Measurements from ENCODE around the gene TSC22D3.

DNA sequence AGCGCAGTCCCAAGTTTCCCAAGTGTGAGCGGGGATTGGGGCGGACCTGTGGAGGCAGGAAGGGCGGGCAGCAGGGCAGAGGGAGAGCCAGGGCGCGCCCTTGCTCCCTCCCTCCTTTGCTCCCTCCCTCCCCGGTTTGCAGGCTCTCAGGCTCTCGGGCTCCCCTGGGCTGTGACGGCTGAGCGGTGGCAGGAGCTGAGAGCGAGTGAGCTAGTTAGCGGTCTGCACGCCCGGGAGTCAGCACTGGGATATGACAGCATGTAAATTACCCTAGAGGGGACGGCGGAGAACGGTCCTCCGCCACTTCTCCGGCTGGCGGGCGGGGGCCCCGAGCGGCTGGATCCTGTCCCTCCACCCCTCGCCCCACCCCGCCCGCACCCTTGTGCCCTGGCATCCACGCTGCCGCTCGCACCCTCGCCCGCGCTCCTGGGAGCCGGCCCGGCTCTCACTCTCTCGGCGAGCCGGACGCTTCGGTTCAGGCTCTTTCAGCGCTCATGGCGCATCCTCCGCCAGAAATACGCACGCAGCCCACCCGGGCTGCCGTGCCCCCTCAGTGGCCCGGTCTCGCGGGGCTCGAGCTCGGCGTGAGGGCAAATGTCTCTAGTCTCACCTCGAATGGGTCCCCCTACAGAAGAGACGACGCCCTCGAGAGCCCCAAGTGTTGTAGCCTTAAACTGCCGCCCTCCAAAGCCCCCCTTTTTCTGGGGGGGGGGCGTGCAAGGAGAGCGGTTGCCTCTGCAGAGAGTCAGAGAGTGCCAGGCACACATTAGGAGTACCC is at the start of gene TSC22D3:
- no peak for TF ChIP-seq EZH2 (IDR thresholded peaks at IDR 0.05; ENCODE audit: insufficient read depth, poor library complexity, severe bottlenecking)
- TF ChIP-seq EZH2phosphoT487 (IDR thresholded peaks at IDR 0.05; ENCODE audit: insufficient read depth, low read depth): no peak
